OCI-LY1 (cell line): ENCODE data around the gene MRRF.
A peak's percentile ranks its signal among the peaks of the same experiment; 100 is the strongest.

Source experiments
- H2AFZ ChIP-seq: fragments of 200-600 bp; sonication (generic), shearing (Covaris generic); 2 replicates; pipeline ENCODE4 v1.6.0; 2014; ENCODE audit warnings: antibody characterized with exemption, mild to moderate bottlenecking, low read length
- H3F3A ChIP-seq: fragments of 200-600 bp; sonication (generic), shearing (Covaris generic); 2 replicates; pipeline ENCODE4 v1.6.0; 2014; ENCODE audit warnings: mild to moderate bottlenecking, antibody characterized with exemption, low read length, moderate library complexity; ENCODE audit not compliant: insufficient read depth
- H3K27ac ChIP-seq: fragments of 200-600 bp; sonication (generic); 2 replicates; pipeline ENCODE4 v1.5.1; 2014; ENCODE audit warnings: low read length, mixed run types, mild to moderate bottlenecking, low read depth; ENCODE audit not compliant: poor library complexity, severe bottlenecking
- H3K27me3 ChIP-seq: fragments of 200-600 bp; sonication (generic); 2 replicates; pipeline ENCODE4 v1.6.0; 2014; ENCODE audit warnings: antibody characterized with exemption, mild to moderate bottlenecking, low read length, moderate library complexity; ENCODE audit not compliant: insufficient read depth
- H3K36me3 ChIP-seq: fragments of 200-600 bp; sonication (generic); 2 replicates; pipeline ENCODE4 v1.6.1; 2014; ENCODE audit warnings: mild to moderate bottlenecking, antibody characterized with exemption, low read length, moderate library complexity, mixed read lengths; ENCODE audit not compliant: insufficient read depth
- H3K4me1 ChIP-seq: fragments of 200-600 bp; sonication (generic); 2 replicates; pipeline ENCODE4 v1.5.1; 2014; ENCODE audit warnings: mild to moderate bottlenecking, low read length, moderate library complexity; ENCODE audit not compliant: insufficient read depth, severe bottlenecking
- H3K4me2 ChIP-seq: fragments of 200-600 bp; sonication (generic), shearing (Covaris generic); 2 replicates; pipeline ENCODE4 v1.6.1; 2014; ENCODE audit warnings: low read length
- H3K4me3 ChIP-seq: fragments of 200-600 bp; sonication (generic); 2 replicates; pipeline ENCODE4 v1.5.1; 2014; ENCODE audit warnings: low read length, low read depth, mild to moderate bottlenecking, mixed read lengths; ENCODE audit not compliant: poor library complexity, severe bottlenecking
- H3K79me2 ChIP-seq: fragments of 200-600 bp; shearing (Covaris generic); 2 replicates; pipeline ENCODE4 v1.6.1; 2016; ENCODE audit warnings: mixed run types, low read length, mixed read lengths; ENCODE audit not compliant: insufficient read depth
- H3K9ac ChIP-seq: fragments of 200-600 bp; sonication (generic), shearing (Covaris generic); 2 replicates; pipeline ENCODE4 v1.6.1; 2014; ENCODE audit warnings: mild to moderate bottlenecking, low read length, mixed read lengths
- H3K9me2 ChIP-seq: fragments of 200-600 bp; sonication (generic), shearing (Covaris generic); 2 replicates; pipeline ENCODE4 v1.6.1; 2014; ENCODE audit warnings: low read depth, mild to moderate bottlenecking, low read length, mixed read lengths
- H3K9me3 ChIP-seq: fragments of 200-600 bp; shearing (Covaris generic); 2 replicates; pipeline ENCODE4 v1.6.1; 2014; ENCODE audit warnings: low read length, mixed read lengths
- H4K20me1 ChIP-seq: fragments of 200-600 bp; sonication (generic), shearing (Covaris generic); 2 replicates; pipeline ENCODE4 v1.6.0; 2016; ENCODE audit warnings: mild to moderate bottlenecking, low read length; ENCODE audit not compliant: insufficient read depth
- CTCF ChIP-seq: fragments of 200-600 bp; sonication (generic), shearing (Covaris generic); IDR thresholded peaks from 2 replicates; pipeline ENCODE4 v1.5.1; 2017; ENCODE audit warnings: mild to moderate bottlenecking, antibody characterized with exemption, low read length, moderate library complexity, mixed read lengths
- EZH2 ChIP-seq: fragments of 200-600 bp; sonication (generic), shearing (Covaris generic); IDR thresholded peaks from 2 replicates; pipeline ENCODE4 v1.8.0; 2017; ENCODE audit warnings: borderline replicate concordance, mixed run types, mild to moderate bottlenecking, antibody characterized with exemption, low read length, moderate library complexity, mixed read lengths

Gene MRRF

GRCh38 chr9:122287214-122287720 lies 22.6 kb downstream of the MRRF start:
- Histone ChIP-seq H3K27me3 (no peaks in the 10 kb centered on the region), H4K20me1 (no peaks in the 10 kb centered on the region), H3K9me3 (no peaks in the 10 kb centered on the region), H3F3A (no peaks in the 10 kb centered on the region), H3K36me3 (peaks cover 79% of the 10 kb centered on the region), H3K4me1 (peaks cover 9% of the 10 kb centered on the region), H3K79me2 (no peaks in the 10 kb centered on the region), H3K9ac (no peak overlapping the region), H3K27ac (peak overlapping the region; percentile 3), H2AFZ (no peak overlapping the region), H3K9me2 (no peaks in the 10 kb centered on the region), H3K4me2 (no peak overlapping the region), H3K4me3 (no peak overlapping the region)
- TF ChIP-seq EZH2, result no peak
- TF ChIP-seq CTCF, result no peak

- Histone ChIP-seq H4K20me1 (no peaks in the 10 kb centered on the region), H3K27ac (no peak overlapping the region), H3K27me3 (no peaks in the 10 kb centered on the region), H2AFZ (no peak overlapping the region), H3K9me3 (no peaks in the 10 kb centered on the region), H3K4me1 (peaks cover 9% of the 10 kb centered on the region), H3K4me2 (no peak overlapping the region), H3K36me3 (peaks cover 76% of the 10 kb centered on the region), H3F3A (no peaks in the 10 kb centered on the region), H3K4me3 (no peak overlapping the region), H3K9ac (no peak overlapping the region), H3K79me2 (no peaks in the 10 kb centered on the region), H3K9me2 (no peaks in the 10 kb centered on the region)
- TF ChIP-seq CTCF (no peak), EZH2 (no peak)
Measured at GRCh38 chr9:122291458-122291857, 26.8 kb downstream of the MRRF start.

GRCh38 chr9:122294531-122294930 lies 29.8 kb downstream of the MRRF start:
- no peak overlapping the region for H3K4me3 ChIP-seq
- H3K27ac ChIP-seq, result no peak overlapping the region
- no peaks in the 10 kb centered on the region for H3K9me2 ChIP-seq
- H3K9me3 ChIP-seq, result no peaks in the 10 kb centered on the region
- H3F3A ChIP-seq, result no peaks in the 10 kb centered on the region
- TF ChIP-seq CTCF, result no peak
- H3K4me1 ChIP-seq, result no peaks in the 10 kb centered on the region
- H3K36me3 ChIP-seq, result peaks cover 67% of the 10 kb centered on the region
- no peak overlapping the region for H3K9ac ChIP-seq
- no peaks in the 10 kb centered on the region for H3K79me2 ChIP-seq
- H3K27me3 ChIP-seq, result no peaks in the 10 kb centered on the region
- no peak overlapping the region for H3K4me2 ChIP-seq
- H2AFZ ChIP-seq, result no peak overlapping the region
- H4K20me1 ChIP-seq, result no peaks in the 10 kb centered on the region
